Suprapubic skin (tissue), 4 donors: Measurements from ENCODE around the gene OPTN.

Experiments
- EP300 ChIP-seq: sonication (generic); formaldehyde crosslinking; IDR thresholded peaks from one replicate; pipeline ENCODE4 v1.6.1; 2017; ENCODE audit warnings: antibody characterized with exemption
- POLR2A ChIP-seq, 2 donors: fragments of 450-650 bp; IDR thresholded peaks; one replicate each; pipeline ENCODE4 v1.6.1; 2017; ENCODE audit warnings: antibody characterized with exemption in 2 of 2, mild to moderate bottlenecking in 2 of 2, moderate library complexity in 2 of 2
- POLR2AphosphoS5 ChIP-seq, 3 donors: sonication (generic); formaldehyde crosslinking; IDR thresholded peaks; one replicate each; pipeline ENCODE4 v1.6.1; 2017; ENCODE audit warnings: antibody characterized with exemption in 3 of 3
- TF ChIP-seq, protein P1 (sequence below), 2 donors: fragments of 200-600 bp in 1 of 2; fragments of 450-650 bp in 1 of 2; sonication (generic) in 1 of 2; IDR thresholded peaks; one replicate each; pipeline ENCODE4 v1.5.1; 2016 to 2019; ENCODE audit warnings: antibody characterized with exemption in 2 of 2, mild to moderate bottlenecking in 1 of 2, moderate library complexity in 1 of 2

DNA sequence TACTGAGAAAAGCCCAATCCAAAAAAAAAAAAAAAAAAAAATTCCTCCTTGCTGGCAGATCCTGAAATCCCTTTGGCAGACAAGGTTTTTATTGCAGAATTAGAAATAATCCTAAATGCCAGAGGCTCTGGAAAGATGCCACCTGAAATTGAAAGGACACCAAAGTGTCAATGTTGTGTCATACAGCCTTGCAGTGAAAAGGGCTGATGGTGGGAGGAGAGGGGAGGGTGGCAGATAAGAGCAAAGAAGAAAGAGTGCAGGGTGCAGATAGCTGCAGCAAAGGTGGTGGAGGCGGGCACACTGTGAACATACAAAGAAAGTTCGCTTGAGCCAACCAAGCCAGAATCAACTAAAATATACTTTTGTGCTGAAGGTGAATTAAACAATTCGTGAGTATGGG lies 8.2 kb upstream of the OPTN start:
- no peak for TF ChIP-seq POLR2A (IDR thresholded peaks at IDR 0.05)
- TF ChIP-seq, protein P1, sequence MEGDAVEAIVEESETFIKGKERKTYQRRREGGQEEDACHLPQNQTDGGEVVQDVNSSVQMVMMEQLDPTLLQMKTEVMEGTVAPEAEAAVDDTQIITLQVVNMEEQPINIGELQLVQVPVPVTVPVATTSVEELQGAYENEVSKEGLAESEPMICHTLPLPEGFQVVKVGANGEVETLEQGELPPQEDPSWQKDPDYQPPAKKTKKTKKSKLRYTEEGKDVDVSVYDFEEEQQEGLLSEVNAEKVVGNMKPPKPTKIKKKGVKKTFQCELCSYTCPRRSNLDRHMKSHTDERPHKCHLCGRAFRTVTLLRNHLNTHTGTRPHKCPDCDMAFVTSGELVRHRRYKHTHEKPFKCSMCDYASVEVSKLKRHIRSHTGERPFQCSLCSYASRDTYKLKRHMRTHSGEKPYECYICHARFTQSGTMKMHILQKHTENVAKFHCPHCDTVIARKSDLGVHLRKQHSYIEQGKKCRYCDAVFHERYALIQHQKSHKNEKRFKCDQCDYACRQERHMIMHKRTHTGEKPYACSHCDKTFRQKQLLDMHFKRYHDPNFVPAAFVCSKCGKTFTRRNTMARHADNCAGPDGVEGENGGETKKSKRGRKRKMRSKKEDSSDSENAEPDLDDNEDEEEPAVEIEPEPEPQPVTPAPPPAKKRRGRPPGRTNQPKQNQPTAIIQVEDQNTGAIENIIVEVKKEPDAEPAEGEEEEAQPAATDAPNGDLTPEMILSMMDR (IDR thresholded peaks at IDR 0.05), result no peak
- TF ChIP-seq POLR2AphosphoS5 (IDR thresholded peaks at IDR 0.05), result no peak
- TF ChIP-seq EP300, result no peak
